Naive thymus-derived CD4-positive, alpha-beta T cell (primary cell): ENCODE results near the gene PDE8B. TPM values are rescaled to one million over a fixed set of nuclear protein-coding genes. Genes with fewer than 3 reads are reported as not detected.

Experiments
- ATAC-seq: fragments of 150-1000 bp; cut with Tn5 transposase; 2 replicates; pipeline ENCODE4 v1.10.0; 2021; ENCODE audit warnings: mild to moderate bottlenecking, moderate library complexity
- CTCF ChIA-PET: fragments of 350-600 bp; sonication (Branson Sonifier 250); formaldehyde crosslinking; loops from one replicate; lab custom pipeline; 2021; ENCODE audit warnings: antibody characterized with exemption; lab: Charles Lee
- POLR2A ChIA-PET: fragments of 350-600 bp; sonication (Branson Sonifier 250); formaldehyde crosslinking; loops from one replicate; lab custom pipeline; 2021; ENCODE audit warnings: antibody characterized with exemption, inconsistent platforms; lab: Charles Lee
- DNase-seq, 9 donors: peaks; one replicate each; pipeline versions ENCODE4 v3.0.0 to v3.0.0-alpha.2; 2020 to 2022; ENCODE audit warnings: mixed read lengths in 1 of 9
- H3K27ac ChIP-seq: one replicate; pipeline ENCODE4 v1.7.0; 2013; ENCODE audit warnings: mild to moderate bottlenecking, low read depth, low read length, moderate library complexity
- H3K27me3 ChIP-seq, 2 donors: one replicate each; pipeline ENCODE4 v1.7.0; 2013; ENCODE audit warnings: low read length in 2 of 2, mild to moderate bottlenecking in 2 of 2, moderate library complexity in 2 of 2; ENCODE audit not compliant: control insufficient read depth in 2 of 2, insufficient read depth in 2 of 2
- H3K36me3 ChIP-seq, 3 experiments: 1 replicate in 2 of 3; 2 replicates in 1 of 3; pipeline ENCODE4 v1.7.0; 2013; ENCODE audit warnings: low read length in 3 of 3, mild to moderate bottlenecking in 3 of 3, moderate library complexity in 1 of 3; ENCODE audit not compliant: insufficient read depth in 3 of 3, control insufficient read depth in 2 of 3
- H3K4me1 ChIP-seq, 2 donors: one replicate each; pipeline ENCODE4 v1.7.0; 2013; ENCODE audit warnings: low read length in 2 of 2, mild to moderate bottlenecking in 2 of 2, moderate library complexity in 1 of 2; ENCODE audit not compliant: control insufficient read depth in 2 of 2, insufficient read depth in 2 of 2
- H3K4me3 ChIP-seq: 2 replicates; pipeline ENCODE4 v1.7.0; 2013; ENCODE audit warnings: mild to moderate bottlenecking, low read length
- H3K9me3 ChIP-seq, 3 experiments: 1 replicate in 2 of 3; 2 replicates in 1 of 3; pipeline ENCODE4 v1.7.0; 2013; ENCODE audit warnings: low read length in 3 of 3; ENCODE audit not compliant: control insufficient read depth in 2 of 3
- H3K27ac Mint-ChIP-seq, 9 donors: one replicate each; pipeline ENCODE4 v1.8.0; 2020 to 2022; ENCODE audit warnings: mixed read lengths in 9 of 9, mild to moderate bottlenecking in 8 of 9, moderate library complexity in 5 of 9, inconsistent platforms in 2 of 9
- H3K27me3 Mint-ChIP-seq, 5 donors: one replicate each; pipeline ENCODE4 v1.8.0; 2021 to 2022; ENCODE audit warnings: mixed read lengths in 5 of 5, mild to moderate bottlenecking in 1 of 5
- H3K36me3 Mint-ChIP-seq, 5 donors: one replicate each; pipeline ENCODE4 v1.8.0; 2020 to 2022; ENCODE audit warnings: mixed read lengths in 5 of 5, mild to moderate bottlenecking in 3 of 5, inconsistent platforms in 1 of 5
- H3K4me1 Mint-ChIP-seq, 7 donors: one replicate each; pipeline ENCODE4 v1.8.0; 2020 to 2022; ENCODE audit warnings: mixed read lengths in 7 of 7, mild to moderate bottlenecking in 3 of 7, inconsistent platforms in 1 of 7
- H3K4me3 Mint-ChIP-seq, 10 donors: one replicate each; pipeline ENCODE4 v1.8.0; 2020 to 2022; ENCODE audit warnings: mild to moderate bottlenecking in 10 of 10, mixed read lengths in 10 of 10, moderate library complexity in 6 of 10, inconsistent platforms in 2 of 10
- H3K9me3 Mint-ChIP-seq, 11 donors: one replicate each; pipeline ENCODE4 v1.8.0; 2020 to 2022; ENCODE audit warnings: mixed read lengths in 11 of 11, mild to moderate bottlenecking in 4 of 11, inconsistent platforms in 1 of 11, moderate library complexity in 1 of 11
- intact Hi-C, 2 donors: fragments of 100-400 bp; cut with micrococcal nuclease; formaldehyde crosslinking; loops; one replicate each; pipeline ENCODE4 v1.15.1; 2023
- polyA plus RNA-seq, 2 donors: library from polyadenylated mRNA; unstranded; fragments of 300-500 nt; fragmentation: Illumina TruSeq; gene quantifications; one replicate each; pipeline ENCODE4 v1.2.3, GENCODE V29; 2021
- total RNA-seq, 6 experiments: library from RNA in 5 of 6; stranded (reverse) in 5 of 6; gene quantifications; 1 replicate in 5 of 6; 2 replicates in 1 of 6; pipeline ENCODE4 v1.2.3 and lab custom pipeline; 2021 to 2026

The PDE8B gene
- total and polyA plus RNA-seq, 7 experiments from 2014 or later, result 0.02 to 1.2 TPM; not detected in 5

- no peaks in the 10 kb centered on the region for H3K4me1 ChIP-seq
- H3K27me3 ChIP-seq, result no peaks in the 10 kb centered on the region
- no peak overlapping the region for H3K4me3 Mint-ChIP-seq
- H3K27me3 Mint-ChIP-seq, result peaks cover 1 to 29% (median 14%) of the 10 kb centered on the region in 5 donors
- no peaks in the 10 kb centered on the region for H3K4me1 Mint-ChIP-seq
- no peak for ATAC-seq
- H3K36me3 Mint-ChIP-seq, result peaks cover 0 to under 1% (median 0%) of the 10 kb centered on the region in 5 donors
- POLR2A ChIA-PET, result no interaction called here
- H3K9me3 ChIP-seq, result no peaks in the 10 kb centered on the region
- no peak overlapping the region for H3K4me3 ChIP-seq
- no peak for DNase-seq
- H3K36me3 ChIP-seq, result no peaks in the 10 kb centered on the region
- intact Hi-C loops, result no loop called here
- CTCF ChIA-PET, result no interaction called here
- H3K9me3 Mint-ChIP-seq, result peaks cover 0 to 11% (median 1%) of the 10 kb centered on the region in 11 donors
- H3K27ac ChIP-seq, result no peak overlapping the region
- H3K27ac Mint-ChIP-seq, result no peak overlapping the region
Measured at GRCh38 chr5:77189421-77189820, 21.1 kb upstream of the PDE8B start.

GRCh38 chr5:77192441-77193050 is 17.9 kb upstream of the PDE8B start:
- H3K36me3 Mint-ChIP-seq, result peaks cover 0 to 7% (median 3%) of the 10 kb centered on the region in 5 donors
- H3K4me3 ChIP-seq, result no peak overlapping the region
- intact Hi-C loops, result loop anchor here in 1 of 2 donors (5.0 kb wide), 1 partner anchor 50 kb away; no protein-coding TSS in a partner anchor
- H3K4me1 Mint-ChIP-seq, result no peaks in the 10 kb centered on the region
- no peak overlapping the region for H3K27ac ChIP-seq
- no peaks in the 10 kb centered on the region for H3K36me3 ChIP-seq
- no peaks in the 10 kb centered on the region for H3K9me3 ChIP-seq
- H3K27ac Mint-ChIP-seq, result no peak overlapping the region
- no peaks in the 10 kb centered on the region for H3K4me1 ChIP-seq
- ChIA-PET CTCF (no interaction called here), POLR2A (no interaction called here)
- H3K4me3 Mint-ChIP-seq, result no peak overlapping the region
- no peaks in the 10 kb centered on the region for H3K27me3 ChIP-seq
- DNase-seq (no peak), ATAC-seq (no peak)
- H3K9me3 Mint-ChIP-seq, result peaks cover 0 to 26% (median 4%) of the 10 kb centered on the region in 11 donors
- peaks cover 7 to 38% (median 13%) of the 10 kb centered on the region in 5 donors for H3K27me3 Mint-ChIP-seq

GRCh38 chr5:77194762-77195161 is 15.7 kb upstream of the PDE8B start:
- ChIA-PET CTCF (no interaction called here), POLR2A (no interaction called here)
- H3K9me3 Mint-ChIP-seq, result peaks cover 0 to 37% (median 12%) of the 10 kb centered on the region in 11 donors
- H3K4me1 Mint-ChIP-seq, result no peaks in the 10 kb centered on the region
- H3K4me3 Mint-ChIP-seq, result no peak overlapping the region
- Histone ChIP-seq H3K9me3 (no peaks in the 10 kb centered on the region), H3K27me3 (no peaks in the 10 kb centered on the region), H3K4me1 (no peaks in the 10 kb centered on the region), H3K27ac (no peak overlapping the region), H3K4me3 (no peak overlapping the region), H3K36me3 (no peaks in the 10 kb centered on the region)
- DNase-seq (no peak), ATAC-seq (no peak)
- intact Hi-C loops, result loop anchor here in 1 of 2 donors (5.0 kb wide), 1 partner anchor 52 kb away; no protein-coding TSS in a partner anchor
- peaks cover 0 to 14% (median 6%) of the 10 kb centered on the region in 5 donors for H3K36me3 Mint-ChIP-seq
- no peak overlapping the region for H3K27ac Mint-ChIP-seq
- H3K27me3 Mint-ChIP-seq, result peaks cover 8 to 40% (median 18%) of the 10 kb centered on the region in 5 donors

GRCh38 chr5:77197840-77198554 is 12.5 kb upstream of the PDE8B start:
- no peak for ATAC-seq
- intact Hi-C loops, result no loop called here
- peaks cover 0 to 37% (median 12%) of the 10 kb centered on the region in 11 donors for H3K9me3 Mint-ChIP-seq
- H3K27ac Mint-ChIP-seq, result no peak overlapping the region
- ChIA-PET CTCF (no interaction called here), POLR2A (no interaction called here)
- no peak overlapping the region for H3K27ac ChIP-seq
- no peaks in the 10 kb centered on the region for H3K9me3 ChIP-seq
- no peaks in the 10 kb centered on the region for H3K36me3 ChIP-seq
- peaks cover 0 to 6% (median 3%) of the 10 kb centered on the region in 7 donors for H3K4me1 Mint-ChIP-seq
- no peaks in the 10 kb centered on the region for H3K27me3 ChIP-seq
- DNase-seq, result no peak
- peaks cover 8 to 39% (median 19%) of the 10 kb centered on the region in 5 donors for H3K27me3 Mint-ChIP-seq
- H3K36me3 Mint-ChIP-seq, result peaks cover 0 to 14% (median 6%) of the 10 kb centered on the region in 5 donors
- no peak overlapping the region for H3K4me3 Mint-ChIP-seq
- H3K4me1 ChIP-seq, result no peaks in the 10 kb centered on the region
- no peak overlapping the region for H3K4me3 ChIP-seq

GRCh38 chr5:77200663-77201062 is 9.8 kb upstream of the PDE8B start:
- intact Hi-C loops, result no loop called here
- ChIA-PET CTCF (interaction anchor here (0.6 kb wide), 1 partner anchor 58 kb away, joined by 3 read pairs; no protein-coding TSS in a partner anchor), POLR2A (no interaction called here)
- Mint-ChIP-seq H3K4me3 (no peak overlapping the region), H3K27ac (peak overlapping the region in 1 of 9 donors; percentile 36), H3K9me3 (peaks cover 0 to 29% (median 12%) of the 10 kb centered on the region in 11 donors), H3K27me3 (peaks cover 7 to 25% (median 14%) of the 10 kb centered on the region in 5 donors), H3K36me3 (peaks cover 0 to 14% (median 6%) of the 10 kb centered on the region in 5 donors), H3K4me1 (peaks cover 0 to 8% (median 4%) of the 10 kb centered on the region in 7 donors)
- Histone ChIP-seq H3K27ac (no peak overlapping the region), H3K4me1 (no peaks in the 10 kb centered on the region), H3K36me3 (no peaks in the 10 kb centered on the region), H3K4me3 (no peak overlapping the region), H3K27me3 (no peaks in the 10 kb centered on the region), H3K9me3 (no peaks in the 10 kb centered on the region)
- DNase-seq (no peak), ATAC-seq (no peak)

GRCh38 chr5:77202145-77202544 is 8.3 kb upstream of the PDE8B start:
- DNase-seq, result peak in 1 of 9 donors; percentile 17
- H3K9me3 Mint-ChIP-seq, result peaks cover 0 to 18% (median 10%) of the 10 kb centered on the region in 11 donors
- no peak overlapping the region for H3K27ac ChIP-seq
- H3K36me3 ChIP-seq, result no peaks in the 10 kb centered on the region
- H3K27ac Mint-ChIP-seq, result no peak overlapping the region
- no peaks in the 10 kb centered on the region for H3K4me1 ChIP-seq
- intact Hi-C loops, result no loop called here
- POLR2A ChIA-PET, result no interaction called here
- no peaks in the 10 kb centered on the region for H3K27me3 ChIP-seq
- no peak overlapping the region for H3K4me3 ChIP-seq
- peaks cover 0 to 8% (median 4%) of the 10 kb centered on the region in 7 donors for H3K4me1 Mint-ChIP-seq
- CTCF ChIA-PET, result no interaction called here
- peaks cover 0 to 14% (median 0%) of the 10 kb centered on the region in 5 donors for H3K36me3 Mint-ChIP-seq
- peaks cover 8 to 22% (median 14%) of the 10 kb centered on the region in 5 donors for H3K27me3 Mint-ChIP-seq
- H3K9me3 ChIP-seq, result no peaks in the 10 kb centered on the region
- ATAC-seq, result no peak
- H3K4me3 Mint-ChIP-seq, result no peak overlapping the region
